ENCODE data around the gene SZT2.

DNA sequence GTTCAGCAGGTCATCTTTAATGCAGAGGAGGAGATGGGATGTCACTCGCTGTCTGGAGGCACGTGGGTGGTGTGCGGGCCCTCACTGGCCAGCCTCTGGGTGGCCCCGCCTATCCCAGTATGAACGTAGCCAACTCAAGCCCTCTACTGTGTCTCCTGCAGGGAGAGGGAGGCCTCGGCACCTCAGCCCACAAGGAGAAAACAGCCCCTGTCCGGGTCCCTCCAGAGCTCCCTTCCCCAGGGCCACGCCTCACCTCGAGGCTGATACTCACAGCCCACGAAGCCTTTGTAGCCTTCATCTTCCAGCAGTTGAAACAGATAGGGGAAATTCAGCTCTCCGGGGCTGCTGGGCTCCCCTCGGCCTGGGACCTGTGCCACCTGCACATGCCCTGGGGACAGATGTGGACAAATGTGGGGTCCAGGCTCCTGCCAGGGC, 61.5 kb downstream of the SZT2 start:
- TF ChIP-seq, protein P1, sequence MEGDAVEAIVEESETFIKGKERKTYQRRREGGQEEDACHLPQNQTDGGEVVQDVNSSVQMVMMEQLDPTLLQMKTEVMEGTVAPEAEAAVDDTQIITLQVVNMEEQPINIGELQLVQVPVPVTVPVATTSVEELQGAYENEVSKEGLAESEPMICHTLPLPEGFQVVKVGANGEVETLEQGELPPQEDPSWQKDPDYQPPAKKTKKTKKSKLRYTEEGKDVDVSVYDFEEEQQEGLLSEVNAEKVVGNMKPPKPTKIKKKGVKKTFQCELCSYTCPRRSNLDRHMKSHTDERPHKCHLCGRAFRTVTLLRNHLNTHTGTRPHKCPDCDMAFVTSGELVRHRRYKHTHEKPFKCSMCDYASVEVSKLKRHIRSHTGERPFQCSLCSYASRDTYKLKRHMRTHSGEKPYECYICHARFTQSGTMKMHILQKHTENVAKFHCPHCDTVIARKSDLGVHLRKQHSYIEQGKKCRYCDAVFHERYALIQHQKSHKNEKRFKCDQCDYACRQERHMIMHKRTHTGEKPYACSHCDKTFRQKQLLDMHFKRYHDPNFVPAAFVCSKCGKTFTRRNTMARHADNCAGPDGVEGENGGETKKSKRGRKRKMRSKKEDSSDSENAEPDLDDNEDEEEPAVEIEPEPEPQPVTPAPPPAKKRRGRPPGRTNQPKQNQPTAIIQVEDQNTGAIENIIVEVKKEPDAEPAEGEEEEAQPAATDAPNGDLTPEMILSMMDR (IDR thresholded peaks at IDR 0.05), result no peak
- TF ChIP-seq POLR2AphosphoS5 (IDR thresholded peaks at IDR 0.05), result no peak
